NCI-H146 treated with DMSO at 0.1 percent for 48 hours (cell line): ENCODE data around the gene POLE.

ENCODE experiments used
- DNase-seq: peaks from one replicate; lab custom pipeline; 2025; ENCODE audit not compliant: unreplicated experiment; lab: John Stamatoyannopoulos, UW

Gene POLE

GRCh38 chr12:132580701-132581292, 106.3 kb downstream of the POLE start:
- no peak for DNase-seq

GRCh38 chr12:132579744-132580143, 107.4 kb downstream of the POLE start:
- DNase-seq, result no peak

GRCh38 chr12:132578826-132579225, 108.3 kb downstream of the POLE start:
- no peak for DNase-seq

GRCh38 chr12:132578118-132578517, 109.0 kb downstream of the POLE start:
- DNase-seq, result no peak

GRCh38 chr12:132577191-132577920, 109.8 kb downstream of the POLE start:
- no peak for DNase-seq

GRCh38 chr12:132576701-132577100, 110.4 kb downstream of the POLE start:
- no peak for DNase-seq

- no peak for DNase-seq
Observed at GRCh38 chr12:132575661-132576060, 111.5 kb downstream of the POLE start.

GRCh38 chr12:132574271-132574996, 112.7 kb downstream of the POLE start:
- no peak for DNase-seq
